T-helper 17 cell (primary cell): ENCODE data around the gene GRAMD1A. TPM values are rescaled to one million over a fixed set of nuclear protein-coding genes. Genes with fewer than 3 reads are reported as not detected.

Experiments used
- ATAC-seq: fragments of 150-1000 bp; cut with Tn5 transposase; 2 replicates; pipeline ENCODE4 v1.10.0; 2021; ENCODE audit warnings: mild to moderate bottlenecking, moderate library complexity
- DNase-seq, 3 donors: peaks; one replicate each; pipeline versions ENCODE4 v3.0.0 to v3.0.0-alpha.2; 2020 to 2021
- H3K9me3 ChIP-seq: one replicate; pipeline ENCODE4 v1.7.0; 2013; ENCODE audit warnings: low read length, mild to moderate bottlenecking; ENCODE audit not compliant: control insufficient read depth, poor library complexity, severe bottlenecking
- H3K27ac Mint-ChIP-seq: one replicate; pipeline ENCODE4 v1.8.0; 2022; ENCODE audit warnings: mild to moderate bottlenecking, moderate library complexity, mixed read lengths
- H3K27me3 Mint-ChIP-seq: one replicate; pipeline ENCODE4 v1.8.0; 2022; ENCODE audit warnings: mixed read lengths
- H3K36me3 Mint-ChIP-seq: one replicate; pipeline ENCODE4 v1.8.0; 2022; ENCODE audit warnings: low read depth, mixed read lengths
- H3K4me1 Mint-ChIP-seq: one replicate; pipeline ENCODE4 v1.8.0; 2022; ENCODE audit warnings: mild to moderate bottlenecking, mixed read lengths
- H3K4me3 Mint-ChIP-seq: one replicate; pipeline ENCODE4 v1.8.0; 2022; ENCODE audit warnings: mild to moderate bottlenecking, moderate library complexity, mixed read lengths
- total RNA-seq, 4 donors: library from RNA in 2 of 4; stranded (reverse) in 2 of 4; gene quantifications; one replicate each; pipeline ENCODE4 v1.2.3 and lab custom pipeline; 2022 to 2026

The GRAMD1A gene
- total RNA-seq, 2 donors from 2014 or later, result 153 to 162 TPM

- no peak overlapping the region for H3K27ac Mint-ChIP-seq
- no peak for DNase-seq
- H3K9me3 ChIP-seq, result no peaks in the 10 kb centered on the region
- no peaks in the 10 kb centered on the region for H3K4me1 Mint-ChIP-seq
- no peak for ATAC-seq
- H3K4me3 Mint-ChIP-seq, result no peak overlapping the region
- H3K36me3 Mint-ChIP-seq, result no peaks in the 10 kb centered on the region
- H3K27me3 Mint-ChIP-seq, result no peaks in the 10 kb centered on the region
Measured at GRCh38 chr19:35068941-35069634, 69.0 kb downstream of the GRAMD1A start.

- no peaks in the 10 kb centered on the region for H3K9me3 ChIP-seq
- DNase-seq (no peak), ATAC-seq (no peak)
- Mint-ChIP-seq H3K4me3 (no peak overlapping the region), H3K27ac (no peak overlapping the region), H3K27me3 (no peaks in the 10 kb centered on the region), H3K36me3 (no peaks in the 10 kb centered on the region), H3K4me1 (no peaks in the 10 kb centered on the region)
Measured at GRCh38 chr19:35069696-35070095, 69.6 kb downstream of the GRAMD1A start.

DNA sequence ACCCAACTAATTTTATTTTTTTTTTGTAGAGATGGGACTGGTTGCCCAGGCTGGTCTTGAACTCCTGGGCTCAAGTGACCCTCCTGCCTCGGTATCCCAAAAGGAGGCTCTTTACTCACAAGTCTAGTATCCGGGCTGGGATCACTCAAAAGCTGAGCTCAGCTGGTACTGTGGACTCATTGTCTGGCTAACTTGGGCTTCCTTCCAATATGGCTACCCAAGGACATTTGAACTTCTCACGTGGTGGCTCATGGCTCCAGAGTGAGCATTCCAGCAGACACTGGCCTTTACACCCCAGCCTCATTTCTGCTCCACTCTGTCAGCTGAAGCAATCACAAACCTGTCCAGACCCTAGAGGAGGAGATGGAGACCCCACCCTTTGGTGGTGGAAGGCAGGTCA is 70.3 kb downstream of the GRAMD1A start:
- H3K9me3 ChIP-seq, result no peaks in the 10 kb centered on the region
- Mint-ChIP-seq H3K4me3 (no peak overlapping the region), H3K27ac (no peak overlapping the region), H3K27me3 (no peaks in the 10 kb centered on the region), H3K4me1 (peaks cover 3% of the 10 kb centered on the region), H3K36me3 (peaks cover 3% of the 10 kb centered on the region)
- no peak for ATAC-seq
- no peak for DNase-seq

DNA sequence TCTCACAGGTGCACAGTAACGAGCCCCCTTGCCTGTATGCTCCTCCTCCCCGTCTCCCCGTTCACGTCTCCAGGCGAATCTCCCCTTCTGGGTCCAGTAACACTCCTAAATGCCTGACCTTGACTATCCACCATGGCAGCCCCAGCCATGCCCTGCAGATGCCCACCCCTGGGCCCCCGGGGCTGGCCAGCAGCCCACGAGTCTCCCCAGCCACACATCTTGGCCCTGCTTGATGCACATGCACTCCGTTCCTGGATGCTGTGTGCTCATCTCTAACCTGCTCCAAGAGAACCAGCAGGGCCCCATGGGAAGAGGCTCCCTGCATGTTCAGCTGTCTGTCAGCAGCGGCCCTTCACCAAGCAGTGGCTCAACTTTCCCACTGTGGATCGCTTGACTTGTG is 73.4 kb downstream of the GRAMD1A start:
- ATAC-seq (no peak), DNase-seq (no peak)
- Mint-ChIP-seq H3K27me3 (peaks cover 18% of the 10 kb centered on the region), H3K4me3 (no peak overlapping the region), H3K36me3 (peaks cover 7% of the 10 kb centered on the region), H3K27ac (no peak overlapping the region), H3K4me1 (peaks cover 7% of the 10 kb centered on the region)
- H3K9me3 ChIP-seq, result no peaks in the 10 kb centered on the region

DNA sequence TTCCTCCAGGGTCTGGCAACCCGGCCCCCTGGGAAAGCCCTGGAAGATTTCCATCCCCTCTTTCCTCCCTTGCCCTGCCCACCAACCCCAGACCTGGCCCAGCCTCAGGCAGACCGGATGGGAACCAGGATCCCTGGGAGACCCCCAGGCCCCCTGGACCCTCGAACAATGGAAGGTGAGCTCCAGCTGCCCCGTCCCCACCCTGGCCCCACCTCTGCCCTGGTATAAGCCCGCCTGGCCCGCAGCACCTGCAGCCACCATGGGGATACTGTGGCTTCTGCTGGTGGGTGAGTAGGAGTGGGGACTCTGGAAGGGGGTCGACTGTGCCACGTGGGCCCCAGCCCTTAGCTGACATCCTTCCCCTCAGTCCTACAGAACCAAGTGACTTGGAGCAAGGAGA is 73.8 kb downstream of the GRAMD1A start:
- Mint-ChIP-seq H3K27ac (no peak overlapping the region), H3K36me3 (peaks cover 7% of the 10 kb centered on the region), H3K4me1 (peaks cover 7% of the 10 kb centered on the region), H3K27me3 (peaks cover 22% of the 10 kb centered on the region), H3K4me3 (no peak overlapping the region)
- DNase-seq, result no peak
- no peak for ATAC-seq
- H3K9me3 ChIP-seq, result no peaks in the 10 kb centered on the region

- Mint-ChIP-seq H3K27me3 (peaks cover 26% of the 10 kb centered on the region), H3K36me3 (peaks cover 7% of the 10 kb centered on the region), H3K27ac (no peak overlapping the region), H3K4me1 (peaks cover 7% of the 10 kb centered on the region), H3K4me3 (no peak overlapping the region)
- DNase-seq (no peak), ATAC-seq (no peak)
- no peaks in the 10 kb centered on the region for H3K9me3 ChIP-seq
Measured at GRCh38 chr19:35074426-35075201, 74.5 kb downstream of the GRAMD1A start.

- peaks cover 7% of the 10 kb centered on the region for H3K36me3 Mint-ChIP-seq
- H3K27ac Mint-ChIP-seq, result no peak overlapping the region
- no peak for ATAC-seq
- H3K4me3 Mint-ChIP-seq, result no peak overlapping the region
- H3K27me3 Mint-ChIP-seq, result peaks cover 26% of the 10 kb centered on the region
- DNase-seq, result no peak
- peaks cover 7% of the 10 kb centered on the region for H3K4me1 Mint-ChIP-seq
- no peaks in the 10 kb centered on the region for H3K9me3 ChIP-seq
Measured at GRCh38 chr19:35075202-35076025, 75.3 kb downstream of the GRAMD1A start.

DNA sequence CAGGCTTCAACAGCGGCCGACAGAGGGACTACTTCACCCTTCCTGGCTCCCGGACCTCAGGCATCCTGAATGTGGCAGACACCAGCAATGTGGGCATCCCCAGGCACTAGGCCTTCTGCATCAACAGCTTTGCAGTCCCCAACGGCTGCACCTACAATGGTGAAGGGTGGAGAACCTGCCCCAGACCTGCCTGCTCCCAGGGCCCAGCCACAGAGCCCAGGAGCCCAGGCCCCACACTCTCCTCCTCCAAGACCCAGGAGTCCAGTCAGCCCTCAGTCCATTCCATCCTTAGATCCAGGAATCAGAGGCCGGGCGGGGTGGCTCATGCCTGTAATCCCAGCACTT is 75.9 kb downstream of the GRAMD1A start:
- DNase-seq (no peak), ATAC-seq (no peak)
- Mint-ChIP-seq H3K4me1 (peaks cover 7% of the 10 kb centered on the region), H3K27me3 (peaks cover 26% of the 10 kb centered on the region), H3K36me3 (peaks cover 7% of the 10 kb centered on the region), H3K27ac (no peak overlapping the region), H3K4me3 (no peak overlapping the region)
- no peaks in the 10 kb centered on the region for H3K9me3 ChIP-seq

Other genes with a start within 250 kb of the GRAMD1A start
- gene ZNF599, start 227.1 kb upstream of the GRAMD1A start, total RNA-seq, result 1 to 10 TPM; 3.7 to 4.8 TPM
- gene ZNF30, start 73.4 kb upstream of the GRAMD1A start, total RNA-seq, result 1 to 10 TPM; 3.0 to 3.5 TPM
- 10 to 100 TPM; 15.1 to 15.5 TPM for gene ZNF792, start 36.1 kb upstream of the GRAMD1A start, total RNA-seq
- gene SCN1B, start 30.1 kb downstream of the GRAMD1A start, total RNA-seq, result 1 to 10 TPM; 1.9 to 6.2 TPM
- gene HPN, start 41.4 kb downstream of the GRAMD1A start, total RNA-seq, result under 1 TPM in 1 of 2 donors, not detected in 1; 0.89 TPM
- gene FXYD3, start 115.5 kb downstream of the GRAMD1A start, total RNA-seq, result not detected
- gene LGI4, start 134.7 kb downstream of the GRAMD1A start, total RNA-seq, result under 1 TPM; 0.39 to 0.52 TPM
- 1 to 10 TPM; 1.8 to 4.7 TPM for gene FXYD1, start 138.5 kb downstream of the GRAMD1A start, total RNA-seq
- gene FXYD7, start 142.9 kb downstream of the GRAMD1A start, total RNA-seq, result 10 to 100 TPM; 17.1 to 20.6 TPM
- 100 to 1,000 TPM; 533 to 557 TPM for gene FXYD5, start 154.4 kb downstream of the GRAMD1A start, total RNA-seq
- gene FAM187B, start 228.4 kb downstream of the GRAMD1A start, total RNA-seq, result not detected
- gene LSR, start 248.7 kb downstream of the GRAMD1A start, total RNA-seq, result 10 to 100 TPM; 42.6 to 44.5 TPM